K562 (cell line): ENCODE data around the gene INO80D. TPM values are rescaled to one million over a fixed set of nuclear protein-coding genes. Genes with fewer than 3 reads are reported as not detected.

Experiments
- ATAC-seq: fragments of 200-7000 bp; cut with Tn5 transposase; 3 replicates; pipeline ENCODE4 v1.9.1; 2020; ENCODE audit warnings: moderate library complexity
- BruUV-seq: library from RNA; stranded (reverse); fragments of 400-500 nt; replicated peaks from 2 replicates; lab custom pipeline; 2021; lab: Mats Ljungman, UMichigan
- CTCF ChIA-PET: fragments of 300-600 bp; formaldehyde crosslinking; extraction: SDS; loops from one replicate; lab custom pipeline; 2021; ENCODE audit warnings: low intra/inter-chr PET ratio; lab: Yijun Ruan, JAX
- POLR2A ChIA-PET: fragments of 300-600, 350-650 bp; sonication (Branson Sonifier 250); formaldehyde crosslinking; extraction: SDS; loops from one replicate; lab custom pipeline; 2021; ENCODE audit warnings: antibody characterized with exemption, inconsistent platforms; lab: Yijun Ruan, JAX
- DNase-seq, 4 experiments: peaks; one replicate each; pipeline versions ENCODE4 v3.0.0 to v3.0.0-alpha.2; 2011 to 2018; ENCODE audit warnings: low spot score in 3 of 4, mixed read lengths in 3 of 4; ENCODE audit errors: extremely low read depth in 1 of 4
- FAIRE-seq: peaks from 2 replicates; lab custom pipeline; 2011; peaks lifted over from hg19 to GRCh38; lab: Jason Lieb, UNC
- H2AFZ ChIP-seq: 2 replicates; pipeline ENCODE4 v1.6.0; 2011; ENCODE audit warnings: low read depth, low read length, control low read depth, inconsistent platforms
- H3K27ac ChIP-seq: fragments of 200-600 bp; 3 replicates; pipeline ENCODE4 v1.8.0; 2011; ENCODE audit warnings: low read depth, mild to moderate bottlenecking, control low read depth, inconsistent platforms, low read length, moderate library complexity, mixed read lengths; ENCODE audit errors: extremely low read depth
- H3K27me3 ChIP-seq, 2 experiments: fragments of 300-600 bp in 1 of 2; 2 replicates in 1 of 2; 3 replicates in 1 of 2; pipeline versions ENCODE4 v1.6.0 to v1.8.0; 2011; ENCODE audit warnings: inconsistent platforms in 2 of 2, low read length in 2 of 2, mild to moderate bottlenecking in 1 of 2, mixed read lengths in 1 of 2, moderate library complexity in 1 of 2; ENCODE audit not compliant: control insufficient read depth in 2 of 2, insufficient read depth in 2 of 2
- H3K36me3 ChIP-seq: fragments of 300-600 bp; 3 replicates; pipeline ENCODE4 v1.8.0; 2011; ENCODE audit warnings: mild to moderate bottlenecking, low read length, inconsistent platforms; ENCODE audit not compliant: control insufficient read depth, insufficient read depth
- H3K4me1 ChIP-seq, 2 experiments: fragments of 200-600 bp in 1 of 2; replicated peaks in 1 of 2; 2 replicates in 1 of 2; 3 replicates in 1 of 2; pipeline versions ENCODE4 v1.5.1 to v1.8.0; 2011; ENCODE audit warnings: inconsistent platforms in 2 of 2, low read length in 2 of 2, mild to moderate bottlenecking in 1 of 2, mixed read lengths in 1 of 2, moderate library complexity in 1 of 2; ENCODE audit not compliant: control insufficient read depth in 2 of 2, insufficient read depth in 2 of 2
- H3K4me2 ChIP-seq: 2 replicates; pipeline ENCODE4 v1.6.1; 2011; ENCODE audit warnings: low read length, control low read depth, inconsistent platforms, mixed read lengths; ENCODE audit not compliant: insufficient read depth
- H3K4me3 ChIP-seq: fragments of 200-600 bp; sonication (generic), shearing (Covaris generic); 2 replicates; pipeline ENCODE4 v1.5.1; 2016; ENCODE audit warnings: control low read depth, inconsistent platforms
- H3K79me2 ChIP-seq: fragments of 200-600 bp; 3 replicates; pipeline ENCODE4 v1.8.0; 2011; ENCODE audit warnings: low read length, inconsistent platforms; ENCODE audit not compliant: control insufficient read depth, insufficient read depth
- H3K9ac ChIP-seq, 2 experiments: 2 replicates each; pipeline versions ENCODE4 v1.6.0 to v1.6.1; 2011; ENCODE audit warnings: low read depth in 2 of 2, low read length in 2 of 2, control low read depth in 1 of 2, inconsistent platforms in 1 of 2, mild to moderate bottlenecking in 1 of 2, mixed read lengths in 1 of 2; ENCODE audit not compliant: insufficient read depth in 1 of 2
- H3K9me1 ChIP-seq: one replicate; pipeline ENCODE4 v1.6.0; 2011; ENCODE audit warnings: inconsistent platforms, mild to moderate bottlenecking, low read length, moderate library complexity; ENCODE audit not compliant: control insufficient read depth, insufficient read depth
- H3K9me3 ChIP-seq: replicated peaks from 2 replicates; pipeline ENCODE4 v1.5.1; 2011; ENCODE audit warnings: low read depth, low read length, inconsistent platforms; ENCODE audit not compliant: control insufficient read depth, insufficient read depth
- H4K20me1 ChIP-seq: replicated peaks from 2 replicates; pipeline ENCODE4 v1.6.1; 2011; ENCODE audit warnings: low read length, inconsistent platforms, mixed read lengths; ENCODE audit not compliant: control insufficient read depth, insufficient read depth
- CHD2 ChIP-seq: IDR thresholded peaks from 2 replicates; pipeline ENCODE4 v1.6.1; 2011; ENCODE audit warnings: low read depth, low read length
- CTBP1 ChIP-seq: fragments of 450-650 bp; IDR thresholded peaks from 2 replicates; pipeline ENCODE4 v1.6.1; 2016; ENCODE audit warnings: borderline replicate concordance
- HMGN3 ChIP-seq: IDR thresholded peaks from 2 replicates; pipeline ENCODE4 v1.6.1; 2011; ENCODE audit warnings: borderline replicate concordance, low read depth, mild to moderate bottlenecking, mixed read lengths, low read length; ENCODE audit not compliant: insufficient read length; ENCODE audit errors: extremely low read depth
- HNRNPLL ChIP-seq: fragments of 200-400 bp; formaldehyde crosslinking; IDR thresholded peaks from 2 replicates; pipeline ENCODE4 v1.6.1; 2017; ENCODE audit warnings: low read length, low read depth, mild to moderate bottlenecking; ENCODE audit not compliant: poor library complexity, severe bottlenecking
- MXI1 ChIP-seq: IDR thresholded peaks from 2 replicates; pipeline ENCODE4 v1.6.1; 2011; ENCODE audit warnings: low read depth, mild to moderate bottlenecking, improper control_type of control experiment, low read length
- NUFIP1 ChIP-seq: fragments of 450-650 bp; IDR thresholded peaks from 2 replicates; pipeline ENCODE4 v1.6.1; 2018; ENCODE audit not compliant: partially characterized antibody
- PHF20 ChIP-seq: fragments of 450-650 bp; IDR thresholded peaks from 2 replicates; pipeline ENCODE4 v1.6.1; 2018; ENCODE audit not compliant: partially characterized antibody
- POLR3G ChIP-seq: IDR thresholded peaks from 2 replicates; pipeline ENCODE4 v1.6.1; 2011; ENCODE audit not compliant: insufficient read length, insufficient replicate concordance; ENCODE audit errors: extremely low read depth
- RAD21 ChIP-seq, 2 experiments: fragments of 250-450 bp in 1 of 2; fragments of 450-650 bp in 1 of 2; sonication (Bioruptor Pico) in 1 of 2; formaldehyde crosslinking in 1 of 2; IDR thresholded peaks in 1 of 2; conservative IDR thresholded peaks in 1 of 2; 2 replicates each; pipeline versions ENCODE4 v1.4.0 to v1.8.0; 2020 to 2022; ENCODE audit warnings: mild to moderate bottlenecking in 2 of 2, moderate library complexity in 1 of 2
- SIN3B ChIP-seq: fragments of 450-650 bp; IDR thresholded peaks from 2 replicates; pipeline ENCODE4 v1.6.1; 2017; ENCODE audit warnings: low read depth, mild to moderate bottlenecking, moderate library complexity
- WGBS: fragments of 100-300 bp; shearing (Covaris generic); methylation state at CpG from one replicate; pipeline ENCODE4 v1.1.6; 2016; ENCODE audit warnings: low coverage, mixed read lengths; ENCODE audit not compliant: insufficient coverage; ENCODE audit errors: missing lambda C conversion rate; 5-methylcytosine and 5-hydroxymethylcytosine counted together
- in situ Hi-C: fragments of 300-500 bp; cut with MboI; formaldehyde crosslinking; loops from 4 replicates; pipeline ENCODE4 v1.15.0; 2018; ENCODE audit warnings: inconsistent platforms, mixed read lengths
- intact Hi-C: fragments of 100-400 bp; cut with micrococcal nuclease; formaldehyde crosslinking; loops from 2 replicates; pipeline ENCODE4 v1.14.2; 2022
- polyA plus RNA-seq, 8 experiments: library from polyadenylated mRNA; depleted of rRNA in 4 of 8; stranded (reverse) in 5 of 8; unstranded in 3 of 8; fragments of >200 nt; fragmentation: Nextera tagmentation in 2 of 8; fragmentation: Illumina TruSeq in 1 of 8; extraction: Ambion mirVana in 2 of 8; extraction: Trizol in 1 of 8; gene quantifications; 2 replicates each; pipeline versions ENCODE4 v1.2.1 to v1.2.3, GENCODE V29; 2011 to 2014; ENCODE audit warnings: inconsistent platforms in 1 of 8, missing spikeins in 1 of 8
- total RNA-seq, 7 experiments: library from RNA; depleted of rRNA in 6 of 7; stranded (reverse); fragments of >200 nt in 6 of 7; fragmentation: Illumina TruSeq in 2 of 7; extraction: Trizol in 2 of 7; gene quantifications; 2 replicates each; pipeline versions ENCODE4 v1.2.1 to v1.2.3, GENCODE V29; 2011 to 2021; ENCODE audit warnings: low replicate concordance in 1 of 7
- TF ChIP-seq, protein P1 (sequence below): fragments of 450-650 bp; IDR thresholded peaks from 2 replicates; pipeline ENCODE4 v1.6.1; 2018; ENCODE audit warnings: mild to moderate bottlenecking, low read depth; ENCODE audit not compliant: partially characterized antibody
- TF ChIP-seq, protein P2 (sequence below): fragments of 450-650 bp; IDR thresholded peaks from 2 replicates; pipeline ENCODE4 v1.6.1; 2017; ENCODE audit warnings: antibody characterized with exemption

Gene INO80D
- total and polyA plus RNA-seq, 9 of the 15 experiments (the other 6 are each of a cell fraction or from before 2014, with no cell fraction given): 0.64 to 8.1 (median 2.9) TPM

DNA sequence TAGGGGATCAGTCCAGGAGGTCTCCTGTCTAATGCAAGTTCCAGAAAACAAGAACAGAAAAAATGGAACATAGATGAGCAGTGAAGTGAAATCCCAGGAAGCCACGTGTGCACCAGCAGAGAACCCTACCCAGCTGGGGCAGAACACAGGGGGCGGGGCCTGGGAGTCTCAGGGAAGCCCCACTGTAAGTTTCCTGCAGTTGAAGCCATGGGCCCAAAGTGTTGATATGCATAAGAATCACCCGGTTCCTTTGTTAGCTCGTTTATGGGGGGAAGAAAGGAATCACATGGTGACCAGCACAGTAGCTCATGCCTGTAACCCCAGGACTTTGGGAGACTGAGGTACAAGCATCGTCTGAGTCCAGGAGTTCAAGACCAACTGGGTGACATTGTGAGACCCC, 131.3 kb downstream of the INO80D start:
- no peaks in the 10 kb centered on the region for H3K79me2 ChIP-seq
- FAIRE-seq (no peak), DNase-seq (peak in 1 of 4 experiments; percentile 10)
- no peaks in the 10 kb centered on the region for H4K20me1 ChIP-seq
- H2AFZ ChIP-seq: no peak overlapping the region
- H3K4me3 ChIP-seq: no peak overlapping the region
- no peak overlapping the region for H3K9ac ChIP-seq
- ChIA-PET POLR2A (interaction anchor here (0.6 kb wide), 1 partner anchor 126 kb away, joined by 3 read pairs; no protein-coding TSS in a partner anchor), CTCF (no interaction called here)
- in situ Hi-C loops: no loop called here
- no peak overlapping the region for H3K27ac ChIP-seq
- WGBS: 7% methylated on average over 4 of the region's 5 CpGs
- H3K4me1 ChIP-seq: no peaks in the 10 kb centered on the region; a peak in 1 of 5 replicates
- intact Hi-C loops: no loop called here
- no peaks in the 10 kb centered on the region for H3K9me3 ChIP-seq
- no peaks in the 10 kb centered on the region for H3K36me3 ChIP-seq
- BruUV-seq: no TSS peak
- no peaks in the 10 kb centered on the region for H3K9me1 ChIP-seq
- no peak overlapping the region for H3K4me2 ChIP-seq
- TF ChIP-seq, protein P1, sequence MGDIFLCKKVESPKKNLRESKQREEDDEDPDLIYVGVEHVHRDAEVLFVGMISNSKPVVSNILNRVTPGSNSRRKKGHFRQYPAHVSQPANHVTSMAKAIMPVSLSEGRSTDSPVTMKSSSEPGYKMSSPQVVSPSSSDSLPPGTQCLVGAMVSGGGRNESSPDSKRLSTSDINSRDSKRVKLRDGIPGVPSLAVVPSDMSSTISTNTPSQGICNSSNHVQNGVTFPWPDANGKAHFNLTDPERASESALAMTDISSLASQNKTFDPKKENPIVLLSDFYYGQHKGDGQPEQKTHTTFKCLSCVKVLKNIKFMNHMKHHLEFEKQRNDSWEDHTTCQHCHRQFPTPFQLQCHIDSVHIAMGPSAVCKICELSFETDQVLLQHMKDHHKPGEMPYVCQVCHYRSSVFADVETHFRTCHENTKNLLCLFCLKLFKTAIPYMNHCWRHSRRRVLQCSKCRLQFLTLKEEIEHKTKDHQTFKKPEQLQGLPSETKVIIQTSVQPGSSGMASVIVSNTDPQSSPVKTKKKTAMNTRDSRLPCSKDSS: no peak
- TF ChIP-seq, all 486 proteins: peak for 0
- no peak for ATAC-seq
- peaks cover 4 to 12% of the 10 kb centered on the region in 2 experiments; a peak in 4 of 5 replicates for H3K27me3 ChIP-seq

DNA sequence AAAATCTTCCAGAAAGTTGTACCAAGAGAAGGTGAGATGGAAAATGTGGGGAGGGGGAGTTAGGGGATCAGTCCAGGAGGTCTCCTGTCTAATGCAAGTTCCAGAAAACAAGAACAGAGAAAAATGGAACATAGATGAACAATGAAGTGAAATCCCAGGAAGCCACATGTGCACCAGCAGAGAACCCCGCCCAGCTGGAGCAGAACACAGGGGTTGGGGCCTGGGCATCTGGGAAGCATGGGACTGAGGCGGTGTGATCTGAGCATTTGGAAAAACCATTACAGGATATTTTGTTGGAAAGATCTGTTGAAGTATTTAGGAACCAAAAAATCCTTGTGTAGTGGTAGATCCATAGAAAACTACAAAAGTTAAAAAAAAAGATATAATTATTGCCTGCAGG, 133.7 kb downstream of the INO80D start:
- H3K27ac ChIP-seq: no peak overlapping the region
- H3K4me3 ChIP-seq: no peak overlapping the region
- intact Hi-C loops: no loop called here
- no peak for FAIRE-seq
- H3K79me2 ChIP-seq: no peaks in the 10 kb centered on the region
- no TSS peak for BruUV-seq
- no peak overlapping the region for H3K9ac ChIP-seq
- ATAC-seq: no peak
- H3K4me1 ChIP-seq: no peaks in the 10 kb centered on the region; a peak in 1 of 5 replicates
- peaks cover 4 to 9% of the 10 kb centered on the region in 2 experiments; a peak in 4 of 5 replicates for H3K27me3 ChIP-seq
- H3K36me3 ChIP-seq: no peaks in the 10 kb centered on the region
- H3K9me3 ChIP-seq: no peaks in the 10 kb centered on the region
- no peaks in the 10 kb centered on the region for H4K20me1 ChIP-seq
- WGBS: 0% methylated on average over 2 of the region's 2 CpGs
- H2AFZ ChIP-seq: no peak overlapping the region
- ChIA-PET POLR2A (interaction anchor here (0.7 kb wide), 1 partner anchor 1681 kb away, joined by 4 read pairs; no protein-coding TSS in a partner anchor), CTCF (no interaction called here)
- in situ Hi-C loops: no loop called here
- DNase-seq: no peak
- no peaks in the 10 kb centered on the region for H3K9me1 ChIP-seq
- no peak overlapping the region for H3K4me2 ChIP-seq
- no peak for TF ChIP-seq POLR3G
- no peak for TF ChIP-seq PHF20
- TF ChIP-seq HNRNPLL: no peak
- TF ChIP-seq HMGN3: no peak
- no peak for TF ChIP-seq CTBP1
- TF ChIP-seq CHD2: no peak
- TF ChIP-seq MXI1: no peak
- TF ChIP-seq NUFIP1: no peak
- TF ChIP-seq, protein P2, sequence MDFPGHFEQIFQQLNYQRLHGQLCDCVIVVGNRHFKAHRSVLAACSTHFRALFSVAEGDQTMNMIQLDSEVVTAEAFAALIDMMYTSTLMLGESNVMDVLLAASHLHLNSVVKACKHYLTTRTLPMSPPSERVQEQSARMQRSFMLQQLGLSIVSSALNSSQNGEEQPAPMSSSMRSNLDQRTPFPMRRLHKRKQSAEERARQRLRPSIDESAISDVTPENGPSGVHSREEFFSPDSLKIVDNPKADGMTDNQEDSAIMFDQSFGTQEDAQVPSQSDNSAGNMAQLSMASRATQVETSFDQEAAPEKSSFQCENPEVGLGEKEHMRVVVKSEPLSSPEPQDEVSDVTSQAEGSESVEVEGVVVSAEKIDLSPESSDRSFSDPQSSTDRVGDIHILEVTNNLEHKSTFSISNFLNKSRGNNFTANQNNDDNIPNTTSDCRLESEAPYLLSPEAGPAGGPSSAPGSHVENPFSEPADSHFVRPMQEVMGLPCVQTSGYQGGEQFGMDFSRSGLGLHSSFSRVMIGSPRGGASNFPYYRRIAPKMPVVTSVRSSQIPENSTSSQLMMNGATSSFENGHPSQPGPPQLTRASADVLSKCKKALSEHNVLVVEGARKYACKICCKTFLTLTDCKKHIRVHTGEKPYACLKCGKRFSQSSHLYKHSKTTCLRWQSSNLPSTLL: no peak
- no peak for TF ChIP-seq RAD21 (CRISPR knock-in tag; conservative IDR thresholded peaks at IDR 0.05 in 1 of 2, IDR thresholded peaks at IDR 0.05 in 1 of 2)
- TF ChIP-seq SIN3B: no peak
